22Rv1 (cell line): ENCODE data around the gene BICC1.

Experiments used
- H3K27ac ChIP-seq: fragments of 450-650 bp; 2 replicates; pipeline ENCODE4 v1.5.1; 2017
- CTCF ChIP-seq: fragments of 450-650 bp; IDR thresholded peaks from 2 replicates; pipeline ENCODE4 v1.5.1; 2017; ENCODE audit warnings: mild to moderate bottlenecking
- ZFX ChIP-seq: fragments of 450-650 bp; IDR thresholded peaks from 2 replicates; pipeline ENCODE4 v1.6.1; 2017; ENCODE audit warnings: antibody characterized with exemption, borderline replicate concordance

BICC1 gene

GRCh38 chr10:58838561-58839208 is 326.0 kb downstream of the BICC1 start:
- no peak for TF ChIP-seq CTCF
- TF ChIP-seq ZFX = no peak
- H3K27ac ChIP-seq = no peak overlapping the region

GRCh38 chr10:58839771-58840170 is 327.1 kb downstream of the BICC1 start:
- no peak for TF ChIP-seq CTCF
- TF ChIP-seq ZFX = no peak
- H3K27ac ChIP-seq = no peak overlapping the region

- TF ChIP-seq ZFX (no peak), CTCF (no peak)
- H3K27ac ChIP-seq = no peak overlapping the region
Observed at GRCh38 chr10:58840840-58841435, 328.3 kb downstream of the BICC1 start.

- H3K27ac ChIP-seq = no peak overlapping the region
- TF ChIP-seq ZFX (no peak), CTCF (no peak)
Observed at GRCh38 chr10:58842860-58843376, 330.2 kb downstream of the BICC1 start.

GRCh38 chr10:58843760-58844159 is 331.1 kb downstream of the BICC1 start:
- TF ChIP-seq CTCF = no peak
- no peak for TF ChIP-seq ZFX

DNA sequence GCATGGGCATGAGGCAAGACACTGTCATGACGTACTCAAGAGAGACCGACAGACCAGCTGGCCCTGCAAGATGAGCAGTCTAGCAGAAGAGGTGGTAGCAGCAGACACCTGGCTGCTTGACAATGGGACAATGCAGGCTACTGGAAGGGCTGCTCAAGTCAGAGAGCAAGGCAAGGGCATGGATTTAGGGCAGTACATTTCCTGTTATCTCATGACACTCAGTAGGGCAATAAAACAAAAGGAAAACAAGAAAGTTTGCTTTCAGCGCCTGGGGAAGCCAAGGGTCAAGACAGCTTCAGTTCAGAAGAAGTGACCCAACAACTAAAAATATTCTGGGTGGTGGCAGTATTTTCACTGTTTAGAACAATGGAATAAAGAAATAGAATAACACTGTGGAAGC is 332.0 kb downstream of the BICC1 start:
- no peak for TF ChIP-seq CTCF
- no peak for TF ChIP-seq ZFX
- no peak overlapping the region for H3K27ac ChIP-seq

More at GRCh38 chr10:58843760-58844159, 331.1 kb downstream of the BICC1 start:
- no peak overlapping the region for H3K27ac ChIP-seq

DNA sequence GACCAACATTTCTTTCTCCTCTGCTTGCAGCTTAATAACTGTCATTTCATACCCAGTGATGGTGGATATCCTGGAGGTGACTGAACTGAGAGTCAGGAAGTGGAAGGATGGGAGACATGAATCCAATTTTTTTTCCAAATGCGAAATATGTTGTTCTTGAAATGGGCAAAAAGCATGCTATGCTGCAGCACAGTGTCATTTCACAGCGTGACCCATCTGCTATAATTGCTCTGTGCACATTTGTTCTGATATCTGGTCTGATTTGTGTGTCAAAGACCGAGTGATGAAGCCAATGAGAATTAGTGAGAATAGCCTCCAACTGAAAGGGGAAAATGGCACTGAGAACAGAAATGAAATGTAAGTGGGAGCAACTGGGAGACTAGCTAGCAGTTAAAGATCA is 334.2 kb downstream of the BICC1 start:
- TF ChIP-seq CTCF = no peak
- no peak overlapping the region for H3K27ac ChIP-seq
